ENCODE measurements around the gene UTF1.

Gene UTF1

GRCh38 chr10:133248334-133248715, 18.3 kb downstream of the UTF1 start:
- TF ChIP-seq CTCF (IDR thresholded peaks at IDR 0.05; ENCODE audit: borderline replicate concordance, insufficient read depth, low read depth, low read length), result no peak
- no peak overlapping the region for H3K4me3 ChIP-seq (ENCODE audit: low read depth, low read length)

- H3K4me3 ChIP-seq (ENCODE audit: low read depth, low read length), result no peak overlapping the region
- TF ChIP-seq CTCF (IDR thresholded peaks at IDR 0.05; ENCODE audit: borderline replicate concordance, insufficient read depth, low read depth, low read length), result 0 out of 2 replicates have a peak, but pooled peaks have one; percentile 17
These were observed 19.2 kb downstream of the UTF1 start for GRCh38 chr10:133249094-133249780.

GRCh38 chr10:133249975-133250754, 20.1 kb downstream of the UTF1 start:
- no peak overlapping the region for H3K4me3 ChIP-seq (ENCODE audit: low read depth, low read length)
- TF ChIP-seq CTCF (IDR thresholded peaks at IDR 0.05; ENCODE audit: borderline replicate concordance, insufficient read depth, low read depth, low read length), result no peak

- no peak overlapping the region for H3K4me3 ChIP-seq (ENCODE audit: low read depth, low read length)
- TF ChIP-seq CTCF (IDR thresholded peaks at IDR 0.05; ENCODE audit: borderline replicate concordance, insufficient read depth, low read depth, low read length), result no peak
These were observed 21.6 kb downstream of the UTF1 start for GRCh38 chr10:133251388-133252222.

GRCh38 chr10:133252223-133252552, 22.2 kb downstream of the UTF1 start:
- TF ChIP-seq CTCF (IDR thresholded peaks at IDR 0.05; ENCODE audit: borderline replicate concordance, insufficient read depth, low read depth, low read length), result no peak

GRCh38 chr10:133253361-133253955, 23.4 kb downstream of the UTF1 start:
- no peak for TF ChIP-seq CTCF (IDR thresholded peaks at IDR 0.05; ENCODE audit: borderline replicate concordance, insufficient read depth, low read depth, low read length)
- H3K4me3 ChIP-seq (ENCODE audit: low read depth, low read length), result no peak overlapping the region

More at GRCh38 chr10:133252223-133252552, 22.2 kb downstream of the UTF1 start:
- H3K4me3 ChIP-seq (ENCODE audit: low read depth, low read length), result no peak overlapping the region

Measured in GM12875 (cell line).